ENCODE results near the gene SPATC1L. TPM values are rescaled to one million over a fixed set of nuclear protein-coding genes. Genes with fewer than 3 reads are reported as not detected.

Gene SPATC1L
- polyA plus RNA-seq, 3 donors, result 3.3 to 6.7 (median 5.8) TPM

DNA sequence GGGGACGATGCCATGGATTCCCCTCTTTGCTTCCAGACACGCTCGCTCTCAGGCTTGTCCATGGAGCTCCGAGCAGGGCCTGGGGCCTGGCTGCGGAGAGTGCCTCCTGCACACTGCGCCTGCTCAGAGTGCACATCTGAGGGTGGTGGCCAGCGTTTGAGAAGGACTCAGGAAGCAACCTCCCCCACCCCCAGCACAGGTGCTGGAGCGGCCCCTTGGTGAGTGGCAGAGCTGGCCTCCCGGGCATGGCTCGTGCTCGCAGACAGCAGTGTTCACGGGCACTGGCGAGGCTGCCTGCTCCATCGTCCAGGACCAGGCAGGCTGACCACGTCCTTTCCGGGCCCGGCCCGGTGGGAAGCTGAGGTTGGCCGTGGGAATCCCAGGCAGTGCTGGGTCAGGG, 2.8 kb downstream of the SPATC1L start:
- no peak overlapping the region for H3K4me3 Mint-ChIP-seq
- H3K27ac ChIP-seq (ENCODE audit: low read depth in 1 of 2, low read length in 2 of 2), result no peak overlapping the region
- no peak overlapping the region for H3K4me3 ChIP-seq (replicated peaks in 1 of 3; ENCODE audit: low read depth in 2 of 3, low read length in 3 of 3)
- H4K20me1 ChIP-seq (ENCODE audit: insufficient read depth, low read length), result no peaks in the 10 kb centered on the region
- H3K36me3 Mint-ChIP-seq, result no peaks in the 10 kb centered on the region
- H3K27me3 Mint-ChIP-seq (ENCODE audit: low read depth in 3 of 3), result peaks cover 0 to 2% (median 0%) of the 10 kb centered on the region in 3 donors
- TF ChIP-seq, protein P1, sequence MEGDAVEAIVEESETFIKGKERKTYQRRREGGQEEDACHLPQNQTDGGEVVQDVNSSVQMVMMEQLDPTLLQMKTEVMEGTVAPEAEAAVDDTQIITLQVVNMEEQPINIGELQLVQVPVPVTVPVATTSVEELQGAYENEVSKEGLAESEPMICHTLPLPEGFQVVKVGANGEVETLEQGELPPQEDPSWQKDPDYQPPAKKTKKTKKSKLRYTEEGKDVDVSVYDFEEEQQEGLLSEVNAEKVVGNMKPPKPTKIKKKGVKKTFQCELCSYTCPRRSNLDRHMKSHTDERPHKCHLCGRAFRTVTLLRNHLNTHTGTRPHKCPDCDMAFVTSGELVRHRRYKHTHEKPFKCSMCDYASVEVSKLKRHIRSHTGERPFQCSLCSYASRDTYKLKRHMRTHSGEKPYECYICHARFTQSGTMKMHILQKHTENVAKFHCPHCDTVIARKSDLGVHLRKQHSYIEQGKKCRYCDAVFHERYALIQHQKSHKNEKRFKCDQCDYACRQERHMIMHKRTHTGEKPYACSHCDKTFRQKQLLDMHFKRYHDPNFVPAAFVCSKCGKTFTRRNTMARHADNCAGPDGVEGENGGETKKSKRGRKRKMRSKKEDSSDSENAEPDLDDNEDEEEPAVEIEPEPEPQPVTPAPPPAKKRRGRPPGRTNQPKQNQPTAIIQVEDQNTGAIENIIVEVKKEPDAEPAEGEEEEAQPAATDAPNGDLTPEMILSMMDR (IDR thresholded peaks at IDR 0.05), result no peak
- no peaks in the 10 kb centered on the region for H3K27me3 ChIP-seq (ENCODE audit: control insufficient read depth in 2 of 2, insufficient read depth in 2 of 2, low read length in 2 of 2)
- peaks cover 11% of the 10 kb centered on the region for H3K4me1 Mint-ChIP-seq
- H3K4me1 ChIP-seq (ENCODE audit: control insufficient read depth in 1 of 2, insufficient read depth in 2 of 2, low read length in 2 of 2), result peaks cover 4 to 5% of the 10 kb centered on the region in 2 donors
- intact Hi-C loops (cut with micrococcal nuclease), result loop anchor here in 1 of 2 donors (5.0 to 10.0 kb wide), 2 partner anchors 46 to 143 kb away; partner anchors contain the start of genes C21orf58, LSS and PCNT
- no peaks in the 10 kb centered on the region for H3K9me3 ChIP-seq (replicated peaks in 1 of 2; ENCODE audit: control insufficient read depth in 1 of 2, insufficient read depth in 1 of 2, low read length in 2 of 2)
- H3K9me3 Mint-ChIP-seq, result peaks cover 0 to 12% (median 4%) of the 10 kb centered on the region in 7 donors
- WGBS (ENCODE audit: insufficient coverage), result 95% methylated on average over 17 of the region's 19 CpGs
- no peak overlapping the region for H2AFZ ChIP-seq (ENCODE audit: insufficient read depth, low read depth, low read length, poor library complexity, severe bottlenecking)
- H3K27ac Mint-ChIP-seq, result no peak overlapping the region
- H3K36me3 ChIP-seq (replicated peaks in 1 of 2; ENCODE audit: control insufficient read depth in 1 of 2, insufficient read depth in 2 of 2, low read length in 2 of 2), result no peaks in the 10 kb centered on the region
- H3K9ac ChIP-seq (ENCODE audit: insufficient read depth, low read length, poor library complexity, severe bottlenecking), result no peak overlapping the region
- DNase-seq, result no peak
- no peaks in the 10 kb centered on the region for H3K79me2 ChIP-seq (ENCODE audit: insufficient read depth, low read length)
- no peak overlapping the region for H3K4me2 ChIP-seq (replicated peaks; ENCODE audit: extremely low read depth, low read length, poor library complexity, severe bottlenecking)

DNA sequence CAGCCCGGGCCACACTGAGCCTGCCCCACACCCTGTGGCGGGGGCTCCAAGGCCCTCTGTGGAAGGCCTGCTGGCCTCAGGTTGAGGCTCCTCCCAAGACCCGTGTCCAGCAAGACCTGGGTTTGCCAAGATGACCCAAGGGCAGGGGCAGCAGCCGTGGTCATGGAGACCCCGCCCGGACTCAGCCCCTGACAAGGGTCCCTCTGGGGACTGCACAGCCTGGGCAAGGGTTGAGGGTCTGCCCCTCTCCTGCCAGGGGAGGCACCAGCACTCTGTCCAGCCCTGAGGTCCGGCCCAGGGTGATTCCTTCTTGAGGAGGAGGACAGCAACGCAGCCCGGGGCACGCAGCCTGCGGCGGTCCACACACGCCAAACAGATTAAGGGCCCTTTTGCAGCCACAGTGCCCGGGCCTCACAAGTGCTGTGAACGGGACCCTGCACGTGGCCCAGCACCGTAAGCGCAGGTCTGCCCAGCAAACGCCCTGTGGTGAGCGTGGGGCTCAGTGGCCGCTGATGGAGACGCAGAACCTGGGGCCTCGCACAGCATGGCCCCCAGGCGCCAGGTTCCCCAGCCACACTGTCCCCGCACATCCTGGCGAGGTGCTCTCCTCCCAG, 3.4 kb downstream of the SPATC1L start:
- intact Hi-C loops (cut with micrococcal nuclease), result loop anchor here in 1 of 2 donors (5.0 to 10.0 kb wide), 2 partner anchors 46 to 144 kb away; partner anchors contain the start of genes C21orf58, LSS and PCNT
- no peak overlapping the region for H3K4me2 ChIP-seq (replicated peaks; ENCODE audit: extremely low read depth, low read length, poor library complexity, severe bottlenecking)
- no peaks in the 10 kb centered on the region for H4K20me1 ChIP-seq (ENCODE audit: insufficient read depth, low read length)
- H3K9me3 ChIP-seq (replicated peaks in 1 of 2; ENCODE audit: control insufficient read depth in 1 of 2, insufficient read depth in 1 of 2, low read length in 2 of 2), result no peaks in the 10 kb centered on the region
- no peak overlapping the region for H2AFZ ChIP-seq (ENCODE audit: insufficient read depth, low read depth, low read length, poor library complexity, severe bottlenecking)
- peaks cover 4 to 5% of the 10 kb centered on the region in 2 donors for H3K4me1 ChIP-seq (ENCODE audit: control insufficient read depth in 1 of 2, insufficient read depth in 2 of 2, low read length in 2 of 2)
- WGBS (ENCODE audit: insufficient coverage), result 97% methylated on average over 24 of the region's 26 CpGs
- H3K4me3 Mint-ChIP-seq, result no peak overlapping the region
- no peak overlapping the region for H3K27ac Mint-ChIP-seq
- no peaks in the 10 kb centered on the region for H3K36me3 ChIP-seq (replicated peaks in 1 of 2; ENCODE audit: control insufficient read depth in 1 of 2, insufficient read depth in 2 of 2, low read length in 2 of 2)
- H3K36me3 Mint-ChIP-seq, result no peaks in the 10 kb centered on the region
- H3K79me2 ChIP-seq (ENCODE audit: insufficient read depth, low read length), result no peaks in the 10 kb centered on the region
- H3K27me3 ChIP-seq (ENCODE audit: control insufficient read depth in 2 of 2, insufficient read depth in 2 of 2, low read length in 2 of 2), result no peaks in the 10 kb centered on the region
- H3K9ac ChIP-seq (ENCODE audit: insufficient read depth, low read length, poor library complexity, severe bottlenecking), result no peak overlapping the region
- DNase-seq, result no peak
- H3K27ac ChIP-seq (ENCODE audit: low read depth in 1 of 2, low read length in 2 of 2), result no peak overlapping the region
- H3K4me3 ChIP-seq (replicated peaks in 1 of 3; ENCODE audit: low read depth in 2 of 3, low read length in 3 of 3), result no peak overlapping the region
- peaks cover 11% of the 10 kb centered on the region for H3K4me1 Mint-ChIP-seq
- peaks cover 0 to 4% (median 2%) of the 10 kb centered on the region in 3 donors for H3K27me3 Mint-ChIP-seq (ENCODE audit: low read depth in 3 of 3)
- TF ChIP-seq, protein P1 (IDR thresholded peaks at IDR 0.05), result no peak
- H3K9me3 Mint-ChIP-seq, result peaks cover 0 to 14% (median 6%) of the 10 kb centered on the region in 7 donors

Measured in CD14-positive monocyte (primary cell).